SU-DHL-6 (cell line): Measurements from ENCODE around the gene CARMIL1.

Experiments used
- EZH2phosphoT487 ChIP-seq: fragments of 200-600 bp; sonication (generic), shearing (Covaris generic); conservative IDR thresholded peaks from 2 replicates; pipeline ENCODE4 v1.6.1; 2018; ENCODE audit warnings: mild to moderate bottlenecking, antibody characterized with exemption, low read length, moderate library complexity, mixed read lengths
- TF ChIP-seq, protein P1 (sequence below): fragments of 200-600 bp; sonication (generic); IDR thresholded peaks from one replicate; pipeline ENCODE4 v1.5.1; 2017; ENCODE audit warnings: antibody characterized with exemption, mild to moderate bottlenecking, low read length, moderate library complexity; ENCODE audit not compliant: insufficient read depth, poor library complexity, severe bottlenecking

GRCh38 chr6:25287941-25288340 is 8.8 kb downstream of the CARMIL1 start:
- TF ChIP-seq, protein P1, sequence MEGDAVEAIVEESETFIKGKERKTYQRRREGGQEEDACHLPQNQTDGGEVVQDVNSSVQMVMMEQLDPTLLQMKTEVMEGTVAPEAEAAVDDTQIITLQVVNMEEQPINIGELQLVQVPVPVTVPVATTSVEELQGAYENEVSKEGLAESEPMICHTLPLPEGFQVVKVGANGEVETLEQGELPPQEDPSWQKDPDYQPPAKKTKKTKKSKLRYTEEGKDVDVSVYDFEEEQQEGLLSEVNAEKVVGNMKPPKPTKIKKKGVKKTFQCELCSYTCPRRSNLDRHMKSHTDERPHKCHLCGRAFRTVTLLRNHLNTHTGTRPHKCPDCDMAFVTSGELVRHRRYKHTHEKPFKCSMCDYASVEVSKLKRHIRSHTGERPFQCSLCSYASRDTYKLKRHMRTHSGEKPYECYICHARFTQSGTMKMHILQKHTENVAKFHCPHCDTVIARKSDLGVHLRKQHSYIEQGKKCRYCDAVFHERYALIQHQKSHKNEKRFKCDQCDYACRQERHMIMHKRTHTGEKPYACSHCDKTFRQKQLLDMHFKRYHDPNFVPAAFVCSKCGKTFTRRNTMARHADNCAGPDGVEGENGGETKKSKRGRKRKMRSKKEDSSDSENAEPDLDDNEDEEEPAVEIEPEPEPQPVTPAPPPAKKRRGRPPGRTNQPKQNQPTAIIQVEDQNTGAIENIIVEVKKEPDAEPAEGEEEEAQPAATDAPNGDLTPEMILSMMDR, result no peak
- no peak for TF ChIP-seq EZH2phosphoT487
